Trophoblast cell (in vitro differentiated cells and primary cell): ENCODE data around the gene DYRK1A.

ENCODE experiments used
- DNase-seq, 2 donors: peaks; one replicate each; pipeline ENCODE4 v3.0.0-alpha.2; 2016
- H2AFZ ChIP-seq: 2 replicates; pipeline ENCODE4 v1.6.1; 2013; ENCODE audit warnings: low read length, moderate library complexity, mild to moderate bottlenecking; ENCODE audit not compliant: insufficient read depth, poor library complexity
- H2AK5ac ChIP-seq: 2 replicates; pipeline ENCODE4 v1.6.1; 2013; ENCODE audit warnings: mild to moderate bottlenecking, low read length
- H2BK120ac ChIP-seq: 2 replicates; pipeline ENCODE4 v1.6.1; 2013; ENCODE audit warnings: low read length, mild to moderate bottlenecking, moderate library complexity; ENCODE audit not compliant: insufficient read depth, poor library complexity
- H2BK12ac ChIP-seq: 2 replicates; pipeline ENCODE4 v1.6.1; 2013; ENCODE audit warnings: mild to moderate bottlenecking, low read length, moderate library complexity
- H2BK5ac ChIP-seq: 2 replicates; pipeline ENCODE4 v1.6.1; 2013; ENCODE audit warnings: low read length, low read depth, moderate library complexity, mild to moderate bottlenecking; ENCODE audit not compliant: poor library complexity
- H3K14ac ChIP-seq: 2 replicates; pipeline ENCODE4 v1.6.1; 2013; ENCODE audit warnings: mild to moderate bottlenecking, low read length
- H3K18ac ChIP-seq: 2 replicates; pipeline ENCODE4 v1.6.1; 2013; ENCODE audit warnings: mild to moderate bottlenecking, low read length
- H3K23ac ChIP-seq: 2 replicates; pipeline ENCODE4 v1.6.1; 2013; ENCODE audit warnings: low read length
- H3K27ac ChIP-seq: 2 replicates; pipeline ENCODE4 v1.5.1; 2013; ENCODE audit warnings: low read depth, mild to moderate bottlenecking, inconsistent platforms, low read length, moderate library complexity
- H3K27me3 ChIP-seq: 2 replicates; pipeline ENCODE4 v1.6.1; 2013; ENCODE audit warnings: inconsistent platforms, mild to moderate bottlenecking, low read length, moderate library complexity; ENCODE audit not compliant: insufficient read depth
- H3K36me3 ChIP-seq, 2 experiments: 1 replicate in 1 of 2; 2 replicates in 1 of 2; pipeline ENCODE4 v1.6.1; 2013; ENCODE audit warnings: low read length in 2 of 2, mild to moderate bottlenecking in 2 of 2, moderate library complexity in 1 of 2; ENCODE audit not compliant: insufficient read depth in 2 of 2, control insufficient read depth in 1 of 2
- H3K4ac ChIP-seq: 2 replicates; pipeline ENCODE4 v1.6.1; 2013; ENCODE audit warnings: low read depth, mild to moderate bottlenecking, low read length, moderate library complexity
- H3K4me1 ChIP-seq, 2 experiments: 1 replicate in 1 of 2; 2 replicates in 1 of 2; pipeline ENCODE4 v1.6.1; 2013; ENCODE audit warnings: low read length in 2 of 2, mild to moderate bottlenecking in 2 of 2, moderate library complexity in 1 of 2; ENCODE audit not compliant: insufficient read depth in 2 of 2, control insufficient read depth in 1 of 2
- H3K4me2 ChIP-seq: 2 replicates; pipeline ENCODE4 v1.6.1; 2013; ENCODE audit warnings: inconsistent platforms, mild to moderate bottlenecking, low read length, moderate library complexity
- H3K4me3 ChIP-seq: 2 replicates; pipeline ENCODE4 v1.5.1; 2013; ENCODE audit warnings: mild to moderate bottlenecking, low read depth, low read length, inconsistent platforms
- H3K79me1 ChIP-seq: one replicate; pipeline ENCODE4 v1.6.1; 2013; ENCODE audit warnings: low read length
- H3K79me2 ChIP-seq: 2 replicates; pipeline ENCODE4 v1.6.1; 2013; ENCODE audit warnings: low read length, mild to moderate bottlenecking; ENCODE audit not compliant: control insufficient read depth, insufficient read depth, poor library complexity
- H3K9ac ChIP-seq: 2 replicates; pipeline ENCODE4 v1.6.1; 2013; ENCODE audit warnings: mild to moderate bottlenecking, low read length
- H3K9me3 ChIP-seq: 2 replicates; pipeline ENCODE4 v1.6.1; 2013; ENCODE audit warnings: low read depth, mild to moderate bottlenecking, control low read depth, inconsistent platforms, low read length; ENCODE audit not compliant: insufficient read depth
- H4K12ac ChIP-seq: 2 replicates; pipeline ENCODE4 v1.6.1; 2013; ENCODE audit warnings: low read depth, mild to moderate bottlenecking, low read length, moderate library complexity
- H4K8ac ChIP-seq: 2 replicates; pipeline ENCODE4 v1.6.1; 2013; ENCODE audit warnings: low read depth, mild to moderate bottlenecking, low read length, moderate library complexity
- H4K91ac ChIP-seq: one replicate; pipeline ENCODE4 v1.6.1; 2013; ENCODE audit warnings: low read depth, mild to moderate bottlenecking, low read length, moderate library complexity
- WGBS: extraction: QIAGEN DNeasy Blood & Tissue Kit; methylation state at CpG from one replicate; pipeline ENCODE4 v1.1.7; 2013; ENCODE audit warnings: missing lambda C conversion rate; ENCODE audit not compliant: insufficient read length, insufficient coverage; ENCODE audit errors: extremely low coverage; 5-methylcytosine and 5-hydroxymethylcytosine counted together

Gene DYRK1A

DNA sequence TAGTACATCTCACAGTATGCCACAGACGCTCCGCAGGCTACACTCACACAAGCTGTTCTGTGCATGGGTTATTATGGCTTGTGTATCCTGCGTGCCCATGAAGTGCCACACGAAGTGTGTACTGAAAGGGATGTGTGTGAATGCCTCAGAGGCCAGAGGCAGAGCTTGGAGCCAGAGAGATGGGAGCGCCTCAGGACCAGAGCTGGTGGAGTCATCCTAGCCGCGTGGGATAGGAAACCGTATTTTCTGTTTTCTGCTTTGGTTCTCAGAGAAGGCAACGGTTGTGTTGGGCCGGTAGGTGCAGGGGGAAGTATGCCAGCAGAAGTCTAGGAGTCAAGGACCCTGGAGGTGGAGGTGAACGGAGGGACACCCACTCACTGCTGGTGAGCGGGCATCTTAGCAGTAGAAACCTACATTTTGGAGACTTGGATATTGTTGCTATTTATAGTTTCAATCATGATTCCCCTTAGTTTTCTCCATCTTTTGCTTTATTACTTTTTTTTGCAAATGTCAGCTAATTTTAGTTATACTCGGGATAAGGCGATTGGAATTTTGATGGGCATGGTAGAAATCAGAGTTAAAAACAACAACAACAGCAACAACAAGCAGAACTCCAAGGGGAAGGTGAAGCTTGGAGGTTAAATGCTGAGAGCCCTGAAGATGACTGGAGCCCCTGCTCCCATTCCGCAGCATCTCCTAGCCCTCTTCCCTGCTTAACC is 188.2 kb downstream of the DYRK1A start:
- Histone ChIP-seq H3K18ac (no peak overlapping the region), H3K79me1 (no peaks in the 10 kb centered on the region), H3K4me3 (no peak overlapping the region), H4K8ac (no peak overlapping the region), H2BK12ac (no peak overlapping the region), H3K23ac (no peak overlapping the region), H2BK5ac (no peak overlapping the region), H3K9ac (no peak overlapping the region), H2AK5ac (no peak overlapping the region), H2BK120ac (no peak overlapping the region), H4K91ac (no peak overlapping the region), H3K27me3 (no peaks in the 10 kb centered on the region), H3K36me3 (no peaks in the 10 kb centered on the region), H2AFZ (no peak overlapping the region), H4K12ac (no peak overlapping the region), H3K27ac (no peak overlapping the region), H3K4ac (no peak overlapping the region), H3K4me2 (no peak overlapping the region), H3K9me3 (peaks cover 1% of the 10 kb centered on the region), H3K79me2 (no peaks in the 10 kb centered on the region), H3K14ac (no peak overlapping the region), H3K4me1 (peaks cover 4 to 5% of the 10 kb centered on the region in 2 experiments)
- no CpG with 5 or more reads among the region's 15 CpGs for WGBS
- no peak for DNase-seq

DNA sequence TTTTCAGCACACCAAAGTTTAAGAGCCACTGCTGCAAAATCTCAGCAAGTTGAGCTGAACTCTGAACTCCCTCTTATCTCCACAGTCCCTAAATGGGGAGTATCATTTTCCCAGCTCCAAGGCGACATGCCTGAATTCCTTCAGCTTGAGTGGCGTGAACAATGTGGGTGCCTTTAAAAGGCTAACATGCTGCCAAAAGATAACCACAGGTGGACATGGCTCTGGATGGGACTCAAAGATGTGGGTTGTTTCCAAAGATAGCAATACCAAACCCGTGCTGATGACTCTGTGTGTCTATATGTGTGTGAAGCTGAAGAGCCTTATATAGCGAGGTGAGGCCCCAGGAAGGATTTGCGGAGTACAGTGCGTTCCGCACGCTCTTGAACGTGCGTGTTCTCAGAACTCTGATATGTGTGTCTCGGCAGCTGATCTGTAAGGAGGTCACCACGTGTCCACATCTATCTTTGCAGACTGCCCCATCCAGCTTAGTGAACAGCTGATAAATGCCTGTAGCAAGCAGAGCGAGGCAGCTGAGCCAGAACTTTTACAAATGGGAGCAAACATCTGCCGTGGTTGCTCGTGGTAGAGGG is 189.2 kb downstream of the DYRK1A start:
- no peak for DNase-seq
- H3K4me1 ChIP-seq: peaks cover 4 to 5% of the 10 kb centered on the region in 2 experiments
- no peak overlapping the region for H3K14ac ChIP-seq
- no peak overlapping the region for H2AK5ac ChIP-seq
- H2AFZ ChIP-seq: no peak overlapping the region
- no peak overlapping the region for H3K4me2 ChIP-seq
- H4K91ac ChIP-seq: no peak overlapping the region
- no peaks in the 10 kb centered on the region for H3K79me2 ChIP-seq
- H3K27ac ChIP-seq: no peak overlapping the region
- WGBS: no CpG with 5 or more reads among the region's 15 CpGs
- no peak overlapping the region for H2BK12ac ChIP-seq
- H2BK5ac ChIP-seq: no peak overlapping the region
- H3K18ac ChIP-seq: no peak overlapping the region
- H2BK120ac ChIP-seq: no peak overlapping the region
- no peak overlapping the region for H3K4me3 ChIP-seq
- no peak overlapping the region for H4K12ac ChIP-seq
- H3K9ac ChIP-seq: no peak overlapping the region
- H3K36me3 ChIP-seq: no peaks in the 10 kb centered on the region
- no peaks in the 10 kb centered on the region for H3K27me3 ChIP-seq
- no peak overlapping the region for H3K23ac ChIP-seq
- H3K79me1 ChIP-seq: no peaks in the 10 kb centered on the region
- no peak overlapping the region for H4K8ac ChIP-seq
- peaks cover 1% of the 10 kb centered on the region for H3K9me3 ChIP-seq
- no peak overlapping the region for H3K4ac ChIP-seq

DNA sequence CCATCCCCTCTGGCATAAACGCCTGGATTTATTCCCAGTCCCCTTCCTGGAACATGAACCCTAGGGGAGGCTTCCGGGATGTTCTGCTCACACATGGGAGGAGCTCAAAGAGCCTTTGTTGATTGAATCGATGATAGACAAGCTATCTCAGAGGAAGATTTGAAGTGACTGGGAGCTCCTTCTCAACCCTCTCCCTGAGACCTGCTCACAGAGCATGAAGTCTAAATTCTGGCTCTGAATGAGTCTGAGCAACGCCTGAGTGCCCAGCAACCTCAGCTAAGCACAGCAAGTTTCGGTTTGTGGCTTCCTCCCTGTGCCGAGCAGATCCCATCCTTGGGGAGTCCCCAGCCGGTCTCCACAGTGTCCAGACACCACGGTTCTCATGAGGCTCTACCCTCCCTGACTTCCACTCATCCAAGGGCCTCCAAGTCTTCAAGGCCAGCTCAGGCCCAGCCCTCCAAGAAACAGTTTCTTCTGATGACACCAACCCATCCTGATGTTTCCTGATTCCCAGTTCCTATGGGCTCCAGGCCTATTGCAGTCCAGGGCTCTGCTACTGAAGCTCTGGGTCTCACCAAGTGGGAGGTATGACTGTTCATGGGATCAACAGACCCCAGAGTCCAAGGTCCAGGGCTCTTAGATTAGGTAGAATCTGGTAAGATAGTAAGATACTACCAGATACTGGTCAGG is 190.8 kb downstream of the DYRK1A start:
- H3K23ac ChIP-seq: no peak overlapping the region
- no peak overlapping the region for H4K8ac ChIP-seq
- H3K4me2 ChIP-seq: no peak overlapping the region
- no peak overlapping the region for H4K91ac ChIP-seq
- H3K14ac ChIP-seq: no peak overlapping the region
- H3K4me3 ChIP-seq: no peak overlapping the region
- no peaks in the 10 kb centered on the region for H3K79me1 ChIP-seq
- H3K18ac ChIP-seq: no peak overlapping the region
- no peak overlapping the region for H2BK120ac ChIP-seq
- no peaks in the 10 kb centered on the region for H3K36me3 ChIP-seq
- H3K27me3 ChIP-seq: no peaks in the 10 kb centered on the region
- no peak overlapping the region for H2AK5ac ChIP-seq
- H2BK5ac ChIP-seq: no peak overlapping the region
- no peak overlapping the region for H4K12ac ChIP-seq
- peaks cover 3% of the 10 kb centered on the region for H3K9me3 ChIP-seq
- no peak overlapping the region for H2BK12ac ChIP-seq
- H3K4me1 ChIP-seq: peaks cover 0 to 3% of the 10 kb centered on the region in 2 experiments
- H3K9ac ChIP-seq: no peak overlapping the region
- no peak for DNase-seq
- no peaks in the 10 kb centered on the region for H3K79me2 ChIP-seq
- H3K27ac ChIP-seq: no peak overlapping the region
- no peak overlapping the region for H2AFZ ChIP-seq
- no CpG with 5 or more reads among the region's 8 CpGs for WGBS
- H3K4ac ChIP-seq: no peak overlapping the region

DNA sequence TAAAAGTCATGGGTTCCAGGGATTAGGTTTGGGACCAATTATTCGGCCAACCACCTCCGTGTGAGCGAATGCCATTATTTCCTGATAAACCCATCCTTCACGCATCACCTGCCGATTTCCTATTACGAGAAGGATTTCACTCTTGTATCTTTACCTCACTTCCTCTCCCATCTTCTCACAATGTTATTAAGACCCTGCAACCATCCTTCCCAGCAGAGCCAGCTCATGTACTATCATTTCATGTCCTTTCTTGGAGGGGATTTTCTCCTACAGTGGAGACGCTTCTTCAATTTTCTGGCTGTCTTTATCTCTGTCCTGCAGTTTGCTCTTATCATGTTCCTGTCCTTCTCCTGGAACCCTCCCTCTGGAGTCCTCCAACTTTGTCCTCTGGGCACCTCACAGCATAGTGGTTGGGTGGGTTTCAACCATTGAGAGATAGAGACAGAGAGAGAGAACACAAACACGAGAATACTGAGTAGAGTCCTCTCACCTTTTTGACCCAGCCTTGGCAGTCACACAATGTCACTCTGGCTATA is 192.2 kb downstream of the DYRK1A start:
- Histone ChIP-seq H3K23ac (no peak overlapping the region), H3K4me1 (peaks cover 3 to 7% of the 10 kb centered on the region in 2 experiments), H3K9me3 (peaks cover 3% of the 10 kb centered on the region), H4K8ac (no peak overlapping the region), H2AFZ (no peak overlapping the region), H4K12ac (no peak overlapping the region), H3K36me3 (no peaks in the 10 kb centered on the region), H2AK5ac (no peak overlapping the region), H3K4me2 (no peak overlapping the region), H3K27me3 (no peaks in the 10 kb centered on the region), H4K91ac (no peak overlapping the region), H3K4me3 (no peak overlapping the region), H2BK120ac (no peak overlapping the region), H3K79me2 (no peaks in the 10 kb centered on the region), H3K27ac (no peak overlapping the region), H2BK5ac (no peak overlapping the region), H3K14ac (no peak overlapping the region), H3K4ac (no peak overlapping the region), H3K9ac (no peak overlapping the region), H3K18ac (no peak overlapping the region), H2BK12ac (no peak overlapping the region), H3K79me1 (peaks cover 3% of the 10 kb centered on the region)
- no CpG with 5 or more reads among the region's 8 CpGs for WGBS
- no peak for DNase-seq
